Panc1 (cell line): ENCODE data around the gene MYRFL. TPM values are rescaled to one million over a fixed set of nuclear protein-coding genes. Genes with fewer than 3 reads are reported as not detected.

ENCODE experiments used
- ATAC-seq: fragments of 200-7000 bp; cut with Tn5 transposase; 2 replicates; pipeline ENCODE4 v1.9.1; 2020; ENCODE audit warnings: mild to moderate bottlenecking, moderate library complexity
- BruUV-seq: library from RNA; stranded (reverse); fragments of 400-500 nt; replicated peaks from 2 replicates; lab custom pipeline; 2021; lab: Mats Ljungman, UMichigan
- CTCF ChIA-PET: fragments of 300-600 bp; sonication (Branson Sonifier 250); formaldehyde crosslinking; loops from one replicate; lab custom pipeline; 2022; ENCODE audit warnings: antibody characterized with exemption; lab: Charles Lee
- POLR2A ChIA-PET: fragments of 300-600 bp; sonication (Branson Sonifier 250); formaldehyde crosslinking; loops from one replicate; lab custom pipeline; 2022; ENCODE audit warnings: antibody characterized with exemption; lab: Charles Lee
- DNase-seq: peaks from one replicate; pipeline ENCODE4 v3.0.0-alpha.2; 2010; ENCODE audit warnings: low read depth, low spot score
- H3K27ac ChIP-seq: 2 replicates; pipeline ENCODE4 v1.5.1; 2011; ENCODE audit warnings: mild to moderate bottlenecking, low read length, inconsistent platforms
- H3K27me3 ChIP-seq: fragments of 200-500 bp; sonication (Bioruptor generic); 2 replicates; pipeline ENCODE4 v1.6.0; 2014; ENCODE audit warnings: low read length, inconsistent platforms; ENCODE audit not compliant: control insufficient read depth, insufficient read depth
- H3K36me3 ChIP-seq: fragments of 200-500 bp; sonication (Bioruptor generic); 2 replicates; pipeline ENCODE4 v1.5.1; 2014; ENCODE audit warnings: inconsistent platforms, mild to moderate bottlenecking, low read length, moderate library complexity; ENCODE audit not compliant: control insufficient read depth, insufficient read depth
- H3K4me1 ChIP-seq: 2 replicates; pipeline ENCODE4 v1.5.1; 2011; ENCODE audit warnings: inconsistent platforms, mild to moderate bottlenecking, low read length, moderate library complexity; ENCODE audit not compliant: control insufficient read depth, insufficient read depth
- H3K4me3 ChIP-seq, 2 experiments: 2 replicates each; pipeline ENCODE4 v1.5.1; 2011 to 2012; ENCODE audit warnings: low read depth in 2 of 2, low read length in 2 of 2, mild to moderate bottlenecking in 2 of 2, inconsistent platforms in 1 of 2, moderate library complexity in 1 of 2
- H3K9me3 ChIP-seq: fragments of 200-500 bp; sonication (Bioruptor generic); 2 replicates; pipeline ENCODE4 v1.5.1; 2014; ENCODE audit warnings: low read depth, mild to moderate bottlenecking, inconsistent platforms, low read length, moderate library complexity; ENCODE audit not compliant: control insufficient read depth, insufficient read depth
- POLR2AphosphoS5 ChIP-seq: IDR thresholded peaks from 2 replicates; pipeline ENCODE4 v1.6.1; 2012; ENCODE audit warnings: mild to moderate bottlenecking, low read depth, low read length, moderate library complexity
- SIN3A ChIP-seq: IDR thresholded peaks from 2 replicates; pipeline ENCODE4 v1.6.1; 2012; ENCODE audit warnings: low read depth, mild to moderate bottlenecking, low read length, moderate library complexity, borderline replicate concordance; ENCODE audit not compliant: insufficient read depth
- TCF7L2 ChIP-seq: IDR thresholded peaks from 2 replicates; pipeline ENCODE4 v1.6.1; 2011; ENCODE audit warnings: mild to moderate bottlenecking, low read depth, low read length, inconsistent platforms
- in situ Hi-C: cut with HindIII; loops from 2 replicates; pipeline ENCODE4 v1.10.0; 2016; ENCODE audit warnings: low sequenced_read_pairs, low pct_unique_long_range_greater_than_20kb
- intact Hi-C: fragments of 100-400 bp; cut with micrococcal nuclease; formaldehyde crosslinking; loops from one replicate; pipeline ENCODE4 v1.10.0; 2022; ENCODE audit not compliant: unreplicated experiment
- total RNA-seq: library from RNA; stranded (reverse); gene quantifications from one replicate; pipeline ENCODE4 v1.2.1, GENCODE V29; 2021; ENCODE audit not compliant: unreplicated experiment
- TF ChIP-seq, protein P1 (sequence below), 2 experiments: IDR thresholded peaks; 2 replicates each; pipeline ENCODE4 v1.6.1; 2011 to 2012; ENCODE audit warnings: low read depth in 2 of 2, control low read depth in 1 of 2, low read length in 1 of 2, mild to moderate bottlenecking in 1 of 2, moderate library complexity in 1 of 2; ENCODE audit not compliant: insufficient read depth in 1 of 2
- TF ChIP-seq, protein P2 (sequence below): fragments of 450-650 bp; IDR thresholded peaks from 2 replicates; pipeline ENCODE4 v1.5.1; 2017; ENCODE audit warnings: mild to moderate bottlenecking

Gene MYRFL
- total RNA-seq, 1 experiment from 2014 or later = not detected

DNA sequence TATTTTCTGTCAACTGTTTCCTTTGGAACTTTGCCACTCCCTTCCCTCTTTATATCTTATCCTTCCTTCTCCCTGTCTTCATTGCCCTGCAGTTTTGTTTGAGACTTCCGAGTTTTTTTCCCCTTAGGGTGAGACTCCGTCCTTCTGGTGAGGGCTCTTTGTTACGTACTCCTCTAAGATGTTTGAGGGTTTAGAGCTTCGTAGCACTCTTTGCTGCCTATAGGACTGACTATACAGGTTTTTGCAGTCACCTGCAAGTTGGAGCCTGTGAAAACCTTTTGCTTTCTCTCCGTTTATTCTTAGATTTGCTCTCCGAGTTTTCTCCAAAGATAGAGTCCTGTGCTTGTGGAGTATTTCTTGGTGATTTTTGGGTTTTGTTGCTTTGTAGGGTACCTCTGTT lies 41.7 kb upstream of the MYRFL start:
- intact Hi-C loops (no loop called here), in situ Hi-C loops (no loop called here)
- H3K27ac ChIP-seq = no peak overlapping the region
- no peak for DNase-seq
- no peaks in the 10 kb centered on the region for H3K27me3 ChIP-seq
- no peak overlapping the region for H3K4me3 ChIP-seq
- no TSS peak for BruUV-seq
- ChIA-PET CTCF (no interaction called here), POLR2A (no interaction called here)
- no peaks in the 10 kb centered on the region for H3K9me3 ChIP-seq
- no peak for TF ChIP-seq TCF7L2
- TF ChIP-seq, protein P1, sequence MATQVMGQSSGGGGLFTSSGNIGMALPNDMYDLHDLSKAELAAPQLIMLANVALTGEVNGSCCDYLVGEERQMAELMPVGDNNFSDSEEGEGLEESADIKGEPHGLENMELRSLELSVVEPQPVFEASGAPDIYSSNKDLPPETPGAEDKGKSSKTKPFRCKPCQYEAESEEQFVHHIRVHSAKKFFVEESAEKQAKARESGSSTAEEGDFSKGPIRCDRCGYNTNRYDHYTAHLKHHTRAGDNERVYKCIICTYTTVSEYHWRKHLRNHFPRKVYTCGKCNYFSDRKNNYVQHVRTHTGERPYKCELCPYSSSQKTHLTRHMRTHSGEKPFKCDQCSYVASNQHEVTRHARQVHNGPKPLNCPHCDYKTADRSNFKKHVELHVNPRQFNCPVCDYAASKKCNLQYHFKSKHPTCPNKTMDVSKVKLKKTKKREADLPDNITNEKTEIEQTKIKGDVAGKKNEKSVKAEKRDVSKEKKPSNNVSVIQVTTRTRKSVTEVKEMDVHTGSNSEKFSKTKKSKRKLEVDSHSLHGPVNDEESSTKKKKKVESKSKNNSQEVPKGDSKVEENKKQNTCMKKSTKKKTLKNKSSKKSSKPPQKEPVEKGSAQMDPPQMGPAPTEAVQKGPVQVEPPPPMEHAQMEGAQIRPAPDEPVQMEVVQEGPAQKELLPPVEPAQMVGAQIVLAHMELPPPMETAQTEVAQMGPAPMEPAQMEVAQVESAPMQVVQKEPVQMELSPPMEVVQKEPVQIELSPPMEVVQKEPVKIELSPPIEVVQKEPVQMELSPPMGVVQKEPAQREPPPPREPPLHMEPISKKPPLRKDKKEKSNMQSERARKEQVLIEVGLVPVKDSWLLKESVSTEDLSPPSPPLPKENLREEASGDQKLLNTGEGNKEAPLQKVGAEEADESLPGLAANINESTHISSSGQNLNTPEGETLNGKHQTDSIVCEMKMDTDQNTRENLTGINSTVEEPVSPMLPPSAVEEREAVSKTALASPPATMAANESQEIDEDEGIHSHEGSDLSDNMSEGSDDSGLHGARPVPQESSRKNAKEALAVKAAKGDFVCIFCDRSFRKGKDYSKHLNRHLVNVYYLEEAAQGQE (IDR thresholded peaks at IDR 0.05; ENCODE audit: insufficient read depth in 1 of 2, low read depth in 2 of 2, low read length in 1 of 2) = no peak
- TF ChIP-seq, protein P2, sequence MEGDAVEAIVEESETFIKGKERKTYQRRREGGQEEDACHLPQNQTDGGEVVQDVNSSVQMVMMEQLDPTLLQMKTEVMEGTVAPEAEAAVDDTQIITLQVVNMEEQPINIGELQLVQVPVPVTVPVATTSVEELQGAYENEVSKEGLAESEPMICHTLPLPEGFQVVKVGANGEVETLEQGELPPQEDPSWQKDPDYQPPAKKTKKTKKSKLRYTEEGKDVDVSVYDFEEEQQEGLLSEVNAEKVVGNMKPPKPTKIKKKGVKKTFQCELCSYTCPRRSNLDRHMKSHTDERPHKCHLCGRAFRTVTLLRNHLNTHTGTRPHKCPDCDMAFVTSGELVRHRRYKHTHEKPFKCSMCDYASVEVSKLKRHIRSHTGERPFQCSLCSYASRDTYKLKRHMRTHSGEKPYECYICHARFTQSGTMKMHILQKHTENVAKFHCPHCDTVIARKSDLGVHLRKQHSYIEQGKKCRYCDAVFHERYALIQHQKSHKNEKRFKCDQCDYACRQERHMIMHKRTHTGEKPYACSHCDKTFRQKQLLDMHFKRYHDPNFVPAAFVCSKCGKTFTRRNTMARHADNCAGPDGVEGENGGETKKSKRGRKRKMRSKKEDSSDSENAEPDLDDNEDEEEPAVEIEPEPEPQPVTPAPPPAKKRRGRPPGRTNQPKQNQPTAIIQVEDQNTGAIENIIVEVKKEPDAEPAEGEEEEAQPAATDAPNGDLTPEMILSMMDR = no peak
- no peaks in the 10 kb centered on the region for H3K4me1 ChIP-seq
- H3K36me3 ChIP-seq = no peaks in the 10 kb centered on the region
- no peak for ATAC-seq

DNA sequence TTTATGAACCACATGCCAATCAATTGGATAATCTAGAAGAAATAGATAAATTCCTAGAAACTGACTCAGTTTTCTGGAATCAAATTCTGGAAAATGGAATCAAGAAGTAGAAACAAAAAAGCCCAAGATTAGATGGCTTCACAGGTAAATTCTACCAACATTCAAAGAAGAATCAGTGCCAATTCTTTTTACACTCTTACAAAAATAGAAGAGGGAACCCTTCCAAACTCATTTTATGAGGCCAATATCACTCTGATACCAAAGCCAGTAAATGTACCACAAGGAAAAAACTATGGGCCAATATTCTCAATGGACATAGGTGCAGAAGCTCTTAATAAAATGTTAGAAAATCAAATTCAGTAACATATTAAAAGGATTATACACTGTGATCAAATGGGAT lies 35.7 kb upstream of the MYRFL start:
- in situ Hi-C loops (no loop called here), intact Hi-C loops (no loop called here)
- BruUV-seq = no TSS peak
- H3K4me3 ChIP-seq = no peak overlapping the region
- no peaks in the 10 kb centered on the region for H3K27me3 ChIP-seq
- TF ChIP-seq, protein P2 = no peak
- TF ChIP-seq POLR2AphosphoS5 = no peak
- TF ChIP-seq, protein P1 (IDR thresholded peaks at IDR 0.05; ENCODE audit: insufficient read depth in 1 of 2, low read depth in 2 of 2, low read length in 1 of 2) = no peak
- TF ChIP-seq TCF7L2 = no peak
- no peak for TF ChIP-seq SIN3A
- ChIA-PET POLR2A (no interaction called here), CTCF (no interaction called here)
- DNase-seq (no peak), ATAC-seq (no peak)
- no peak overlapping the region for H3K27ac ChIP-seq
- no peaks in the 10 kb centered on the region for H3K36me3 ChIP-seq
- H3K4me1 ChIP-seq = no peaks in the 10 kb centered on the region
- peaks cover 5% of the 10 kb centered on the region; the same call in 1 of the 2 replicates for H3K9me3 ChIP-seq
